Measurements from ENCODE around the gene ABLIM2.

The ABLIM2 gene

DNA sequence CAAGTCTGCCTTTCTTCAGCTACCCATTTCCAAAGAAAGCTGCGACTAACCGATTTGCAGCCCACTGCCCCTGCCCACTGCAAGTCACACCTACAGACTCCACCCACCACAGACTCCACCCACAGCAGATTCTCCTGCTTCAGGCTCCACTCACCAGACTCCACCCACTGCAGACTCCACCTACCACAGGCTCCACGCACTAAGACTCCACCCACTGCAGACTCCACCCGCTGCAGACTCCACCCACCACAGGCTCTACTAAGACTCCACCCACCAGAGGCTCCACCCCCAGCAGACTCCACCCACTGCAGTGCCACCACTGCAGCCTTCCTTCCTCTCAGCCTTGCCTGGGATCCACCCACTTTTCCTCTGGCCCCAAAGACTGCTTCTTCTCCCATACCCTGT is 41.3 kb downstream of the ABLIM2 start:
- no peak for DNase-seq

DNA sequence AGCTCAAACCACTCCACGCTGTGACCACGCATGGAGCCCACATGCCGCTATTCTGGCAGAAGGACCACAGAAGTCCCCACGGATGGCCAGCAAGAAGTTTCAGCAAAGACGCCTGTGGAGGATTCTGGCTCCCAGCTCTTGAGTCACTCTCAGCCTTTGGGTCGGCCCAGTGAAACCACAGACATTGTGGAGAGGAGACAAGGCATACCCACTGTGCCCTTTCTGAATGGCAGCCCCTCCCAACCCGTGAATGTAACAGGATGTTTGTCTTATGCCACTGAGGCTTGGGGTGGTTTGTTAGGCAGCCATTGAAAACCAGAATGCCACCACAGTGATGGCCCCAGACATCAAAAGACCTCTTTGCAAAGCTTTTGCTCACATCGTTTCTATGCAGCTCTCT is 42.7 kb downstream of the ABLIM2 start:
- DNase-seq = no peak

- DNase-seq = no peak
Observed at GRCh38 chr4:8115203-8115520, 43.5 kb downstream of the ABLIM2 start.

DNA sequence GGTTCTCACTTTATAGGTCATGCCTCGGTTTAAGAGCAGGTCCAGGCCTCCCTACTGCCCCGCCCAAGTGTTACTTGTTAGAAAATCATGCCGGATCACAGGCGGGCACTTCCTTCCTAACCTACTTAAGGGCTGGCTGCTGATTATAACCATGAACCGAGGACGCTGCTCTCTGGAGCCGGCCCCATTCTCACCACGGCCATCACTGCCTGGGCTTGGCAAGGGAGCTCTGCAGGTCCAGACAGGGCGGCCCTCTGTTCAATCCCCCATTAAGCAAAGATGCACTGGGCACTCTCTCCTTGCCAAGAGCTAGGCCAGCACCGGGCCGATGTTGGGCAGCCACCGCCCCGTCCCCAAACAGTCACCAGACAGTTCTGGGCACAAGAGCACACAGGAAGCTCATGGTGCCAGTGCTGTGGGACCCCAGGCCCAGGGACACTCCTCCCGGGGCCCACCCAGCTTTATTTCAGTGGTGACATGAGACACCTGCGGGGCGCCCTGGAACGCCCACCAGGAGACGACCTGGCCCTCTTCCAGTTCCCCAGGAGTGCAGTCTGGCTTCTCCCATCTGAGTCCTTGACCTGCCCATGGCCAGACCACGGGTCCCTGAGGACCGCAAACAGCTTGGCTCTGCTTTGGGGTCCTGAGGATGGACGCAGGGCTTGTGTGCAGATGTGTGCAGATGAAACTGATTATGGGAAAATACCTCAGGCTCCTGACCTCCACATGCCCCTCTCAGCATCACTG is 44.0 kb downstream of the ABLIM2 start:
- no peak for DNase-seq

GRCh38 chr4:8113611-8114377 is 44.8 kb downstream of the ABLIM2 start:
- DNase-seq = no peak

GRCh38 chr4:8112672-8113071 is 45.9 kb downstream of the ABLIM2 start:
- DNase-seq = peak in 1 of 2 experiments; percentile 21

DNA sequence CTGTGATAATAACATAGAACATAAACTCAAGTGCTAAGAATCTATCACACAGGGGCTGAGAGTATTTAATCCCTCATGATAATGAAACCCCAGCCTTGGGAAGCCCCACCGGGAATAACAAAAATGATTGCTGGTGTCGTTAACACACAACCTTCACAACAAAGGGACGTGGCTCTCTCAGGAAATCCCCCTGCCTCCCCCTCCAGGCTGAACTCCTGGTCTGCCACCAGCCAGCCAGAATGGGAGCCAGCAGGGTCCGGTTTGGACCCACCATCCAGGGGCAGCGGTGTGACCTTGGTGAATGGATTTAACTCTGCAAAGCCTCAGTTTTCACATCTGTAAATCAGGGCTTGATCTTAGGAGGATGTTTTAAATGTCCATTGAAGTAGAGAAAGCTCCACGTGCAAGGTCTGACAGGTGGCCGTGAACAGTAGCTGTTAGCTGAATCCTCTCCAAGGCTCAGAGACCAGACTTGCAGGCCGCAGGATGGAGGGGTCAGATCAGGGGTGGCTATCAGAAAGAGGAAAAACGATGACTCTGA is 46.5 kb downstream of the ABLIM2 start:
- DNase-seq = peak; percentile 22 to 84

GRCh38 chr4:8110071-8110986 is 48.3 kb downstream of the ABLIM2 start:
- DNase-seq = no peak

DNA sequence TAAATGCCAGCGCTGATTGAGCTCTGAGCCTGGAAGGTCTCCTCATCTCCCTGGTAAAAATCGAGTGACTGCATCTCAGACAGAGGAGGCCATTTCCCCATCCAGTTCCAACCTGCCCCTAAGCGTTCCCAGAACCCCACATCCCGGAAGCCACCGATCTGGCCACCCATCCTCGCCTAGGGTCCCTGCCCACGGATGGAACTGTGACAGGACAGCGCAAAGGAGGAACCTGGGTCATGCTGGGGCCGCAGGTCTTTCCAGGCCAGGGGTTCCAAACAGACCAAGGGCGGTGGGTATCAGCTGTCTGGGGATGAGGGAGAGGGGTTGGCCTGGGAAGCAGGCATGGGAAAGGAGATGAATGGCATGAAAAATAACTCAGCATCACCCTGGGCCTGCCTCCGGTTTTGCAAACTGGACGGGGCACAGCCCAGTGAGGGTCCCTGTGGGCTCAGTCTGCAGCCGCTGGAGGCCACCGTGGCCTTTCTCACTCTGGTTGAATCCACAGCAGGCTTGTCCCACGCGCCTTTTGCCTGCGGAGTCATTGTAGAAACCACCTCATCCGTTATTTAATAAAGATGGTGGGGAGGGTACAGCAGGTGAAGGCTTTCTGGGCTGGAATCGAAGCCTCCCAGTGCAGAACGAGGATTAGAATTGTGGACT is 49.1 kb downstream of the ABLIM2 start:
- no peak for DNase-seq

DNA sequence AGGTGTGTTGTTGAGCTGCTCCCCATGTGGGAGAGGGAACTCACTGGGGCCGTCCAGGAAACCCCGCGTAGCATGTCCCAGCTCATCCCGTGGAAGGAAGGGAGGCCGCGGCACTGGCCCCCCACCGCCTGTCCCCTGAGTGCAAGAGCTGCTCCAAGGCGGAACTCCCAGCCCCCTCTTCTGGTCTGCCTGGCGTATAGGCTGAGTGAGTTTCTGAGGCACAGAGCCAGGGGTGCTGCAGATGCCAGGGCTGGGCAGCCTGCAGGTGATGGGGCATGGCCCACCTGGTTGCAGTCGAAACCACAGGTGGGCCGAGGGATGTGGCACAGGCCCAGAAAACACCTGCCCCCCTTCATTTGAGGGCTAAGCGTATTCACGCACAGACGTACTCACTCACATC is 49.6 kb downstream of the ABLIM2 start:
- peak; percentile 57 to 67 for DNase-seq

GRCh38 chr4:8108261-8108660 is 50.4 kb downstream of the ABLIM2 start:
- peak in 1 of 2 experiments; percentile 48 for DNase-seq

DNA sequence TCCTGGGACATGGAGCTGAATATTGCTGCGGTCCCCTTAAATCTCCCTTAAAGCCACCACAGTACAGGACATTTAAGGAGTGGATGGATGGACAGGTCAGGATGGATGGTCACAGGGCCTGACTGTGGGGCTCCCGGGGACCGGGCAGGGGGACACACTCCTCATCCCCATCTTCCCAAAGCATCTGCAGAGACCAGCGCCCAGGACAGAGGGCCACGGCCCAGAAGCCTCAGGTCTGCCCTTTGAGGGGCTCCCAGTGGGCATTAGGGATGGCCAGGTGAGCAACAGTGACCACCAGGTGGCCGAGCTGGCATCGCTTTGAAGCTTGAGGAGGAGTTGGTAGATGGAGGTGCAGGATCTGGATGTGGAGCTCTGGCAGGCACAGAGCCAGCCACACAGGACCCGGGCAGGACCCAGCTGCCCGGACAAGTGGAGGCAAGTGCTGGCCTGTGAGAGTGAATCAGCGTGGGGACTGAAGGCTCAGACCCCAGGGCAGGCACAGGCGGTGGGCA is 51.4 kb downstream of the ABLIM2 start:
- no peak for DNase-seq

- DNase-seq = no peak
Observed at GRCh38 chr4:8106451-8107025, 52.1 kb downstream of the ABLIM2 start.

- DNase-seq = peak; percentile 47 to 82
Observed at GRCh38 chr4:8105306-8106100, 53.1 kb downstream of the ABLIM2 start.

- DNase-seq = no peak
Observed at GRCh38 chr4:8104491-8105305, 53.9 kb downstream of the ABLIM2 start.

GRCh38 chr4:8103421-8104390 is 54.9 kb downstream of the ABLIM2 start:
- no peak for DNase-seq

- DNase-seq = no peak
Observed at GRCh38 chr4:8102831-8103230, 55.8 kb downstream of the ABLIM2 start.

DNA sequence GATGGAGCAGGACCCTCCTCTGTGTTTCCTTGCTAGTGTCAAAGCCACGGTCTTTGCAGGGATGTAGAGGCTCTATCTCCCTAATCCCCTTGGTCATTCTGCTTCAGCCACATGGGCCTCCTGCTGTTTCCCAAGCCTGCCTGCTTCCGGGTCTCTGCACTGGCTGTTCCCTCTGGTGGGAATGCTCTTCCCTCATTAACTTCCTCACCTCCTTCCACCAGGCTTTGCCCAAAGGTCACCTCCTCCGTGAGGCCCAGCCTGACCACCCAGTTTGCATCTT is 56.6 kb downstream of the ABLIM2 start:
- no peak for DNase-seq
